ENCODE measurements around the gene NXT1. TPM values are rescaled to one million over a fixed set of nuclear protein-coding genes. Genes with fewer than 3 reads are reported as not detected.

The NXT1 gene
- total RNA-seq, 1 experiment from 2014 or later = 34.1 TPM

GRCh38 chr20:23334111-23334510 is 16.5 kb upstream of the NXT1 start:
- no TSS peak for BruUV-seq (replicated peaks)
- no peaks in the 10 kb centered on the region for H3K27me3 ChIP-seq (replicated peaks; ENCODE audit: control insufficient read depth, insufficient read depth, low read length)
- no peaks in the 10 kb centered on the region for H3K4me1 ChIP-seq
- no peaks in the 10 kb centered on the region for H3K36me3 ChIP-seq (ENCODE audit: control insufficient read depth, insufficient read depth, low read length)
- H3K9me3 ChIP-seq = no peaks in the 10 kb centered on the region; the same call in 1 of the 2 replicates
- H3K4me1 Mint-ChIP-seq (ENCODE audit: low read depth, unreplicated experiment) = peaks cover 12% of the 10 kb centered on the region
- no peak for DNase-seq
- H3K36me3 Mint-ChIP-seq (ENCODE audit: insufficient read depth, unreplicated experiment) = peaks cover 6% of the 10 kb centered on the region
- H3K27ac Mint-ChIP-seq (ENCODE audit: unreplicated experiment) = no peak overlapping the region
- no peaks in the 10 kb centered on the region for H3K27me3 Mint-ChIP-seq (ENCODE audit: insufficient read depth, unreplicated experiment)
- no peak overlapping the region for H3K4me3 ChIP-seq (ENCODE audit: low read depth, low read length)
- TF ChIP-seq, protein P1, sequence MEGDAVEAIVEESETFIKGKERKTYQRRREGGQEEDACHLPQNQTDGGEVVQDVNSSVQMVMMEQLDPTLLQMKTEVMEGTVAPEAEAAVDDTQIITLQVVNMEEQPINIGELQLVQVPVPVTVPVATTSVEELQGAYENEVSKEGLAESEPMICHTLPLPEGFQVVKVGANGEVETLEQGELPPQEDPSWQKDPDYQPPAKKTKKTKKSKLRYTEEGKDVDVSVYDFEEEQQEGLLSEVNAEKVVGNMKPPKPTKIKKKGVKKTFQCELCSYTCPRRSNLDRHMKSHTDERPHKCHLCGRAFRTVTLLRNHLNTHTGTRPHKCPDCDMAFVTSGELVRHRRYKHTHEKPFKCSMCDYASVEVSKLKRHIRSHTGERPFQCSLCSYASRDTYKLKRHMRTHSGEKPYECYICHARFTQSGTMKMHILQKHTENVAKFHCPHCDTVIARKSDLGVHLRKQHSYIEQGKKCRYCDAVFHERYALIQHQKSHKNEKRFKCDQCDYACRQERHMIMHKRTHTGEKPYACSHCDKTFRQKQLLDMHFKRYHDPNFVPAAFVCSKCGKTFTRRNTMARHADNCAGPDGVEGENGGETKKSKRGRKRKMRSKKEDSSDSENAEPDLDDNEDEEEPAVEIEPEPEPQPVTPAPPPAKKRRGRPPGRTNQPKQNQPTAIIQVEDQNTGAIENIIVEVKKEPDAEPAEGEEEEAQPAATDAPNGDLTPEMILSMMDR (IDR thresholded peaks at IDR 0.05; ENCODE audit: insufficient read depth in 1 of 2, low read depth in 1 of 2, low read length in 1 of 2, severe bottlenecking in 1 of 2, unreplicated experiment in 1 of 2) = no peak
- no peak overlapping the region for H3K4me3 Mint-ChIP-seq (ENCODE audit: unreplicated experiment)
- intact Hi-C loops (cut with micrococcal nuclease; ENCODE audit: unreplicated experiment) = no loop called here
- ChIA-PET POLR2A (no interaction called here), CTCF (no interaction called here)
- H3K9me3 Mint-ChIP-seq (ENCODE audit: unreplicated experiment) = no peaks in the 10 kb centered on the region

DNA sequence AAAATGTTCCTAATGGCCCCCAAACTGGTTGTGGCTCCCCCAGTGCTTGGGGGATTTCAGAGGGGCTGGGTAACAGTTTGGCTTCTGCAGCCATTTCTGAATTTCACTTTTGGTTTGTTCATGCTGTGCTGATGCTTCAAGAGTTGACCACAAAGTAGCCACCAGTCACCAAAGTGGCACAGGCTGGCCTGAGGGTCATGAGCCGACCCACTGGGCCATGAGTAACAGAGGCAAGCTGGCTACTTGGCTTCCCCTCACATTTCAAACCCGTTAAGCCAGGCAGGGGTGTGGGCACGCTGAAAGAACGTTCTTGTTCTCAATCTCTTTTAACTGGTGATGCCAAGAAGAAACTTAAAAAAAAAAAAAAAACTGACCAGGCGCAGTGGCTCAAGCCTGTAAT is 15.1 kb upstream of the NXT1 start:
- Mint-ChIP-seq H3K27ac (ENCODE audit: unreplicated experiment) (no peak overlapping the region), H3K4me3 (ENCODE audit: unreplicated experiment) (no peak overlapping the region), H3K36me3 (ENCODE audit: insufficient read depth, unreplicated experiment) (peaks cover 6% of the 10 kb centered on the region), H3K27me3 (ENCODE audit: insufficient read depth, unreplicated experiment) (no peaks in the 10 kb centered on the region), H3K9me3 (ENCODE audit: unreplicated experiment) (no peaks in the 10 kb centered on the region), H3K4me1 (ENCODE audit: low read depth, unreplicated experiment) (peaks cover 12% of the 10 kb centered on the region)
- POLR2A ChIA-PET = no interaction called here
- no peaks in the 10 kb centered on the region for H3K9me3 ChIP-seq
- H3K27me3 ChIP-seq (replicated peaks; ENCODE audit: control insufficient read depth, insufficient read depth, low read length) = no peaks in the 10 kb centered on the region
- H3K4me3 ChIP-seq (ENCODE audit: low read depth, low read length) = no peak overlapping the region
- TF ChIP-seq, protein P1 (IDR thresholded peaks at IDR 0.05; ENCODE audit: insufficient read depth in 1 of 2, low read depth in 1 of 2, low read length in 1 of 2, severe bottlenecking in 1 of 2, unreplicated experiment in 1 of 2) = no peak
- H3K4me1 ChIP-seq = peaks cover 5% of the 10 kb centered on the region; the same call in 1 of the 2 replicates
- BruUV-seq (replicated peaks) = no TSS peak
- no peak for DNase-seq
- no peaks in the 10 kb centered on the region for H3K36me3 ChIP-seq (ENCODE audit: control insufficient read depth, insufficient read depth, low read length)
- CTCF ChIA-PET = no interaction called here
- intact Hi-C loops (cut with micrococcal nuclease; ENCODE audit: unreplicated experiment) = no loop called here

GRCh38 chr20:23336476-23336875 is 14.1 kb upstream of the NXT1 start:
- no TSS peak for BruUV-seq (replicated peaks)
- H3K36me3 Mint-ChIP-seq (ENCODE audit: insufficient read depth, unreplicated experiment) = peaks cover 6% of the 10 kb centered on the region
- H3K36me3 ChIP-seq (ENCODE audit: control insufficient read depth, insufficient read depth, low read length) = no peaks in the 10 kb centered on the region
- H3K4me3 Mint-ChIP-seq (ENCODE audit: unreplicated experiment) = no peak overlapping the region
- peaks cover 8% of the 10 kb centered on the region; the same call in 1 of the 2 replicates for H3K4me1 ChIP-seq
- POLR2A ChIA-PET = no interaction called here
- intact Hi-C loops (cut with micrococcal nuclease; ENCODE audit: unreplicated experiment) = no loop called here
- H3K27ac Mint-ChIP-seq (ENCODE audit: unreplicated experiment) = no peak overlapping the region
- no peaks in the 10 kb centered on the region for H3K27me3 Mint-ChIP-seq (ENCODE audit: insufficient read depth, unreplicated experiment)
- H3K4me3 ChIP-seq (ENCODE audit: low read depth, low read length) = no peak overlapping the region
- no peak for DNase-seq
- TF ChIP-seq, protein P1 (IDR thresholded peaks at IDR 0.05; ENCODE audit: insufficient read depth in 1 of 2, low read depth in 1 of 2, low read length in 1 of 2, severe bottlenecking in 1 of 2, unreplicated experiment in 1 of 2) = no peak
- no peaks in the 10 kb centered on the region for H3K9me3 Mint-ChIP-seq (ENCODE audit: unreplicated experiment)
- H3K27me3 ChIP-seq (replicated peaks; ENCODE audit: control insufficient read depth, insufficient read depth, low read length) = no peaks in the 10 kb centered on the region
- H3K4me1 Mint-ChIP-seq (ENCODE audit: low read depth, unreplicated experiment) = peaks cover 12% of the 10 kb centered on the region
- no peaks in the 10 kb centered on the region for H3K9me3 ChIP-seq
- CTCF ChIA-PET = no interaction called here

Data from Caco-2 (cell line).